Measurements from ENCODE around the gene RHBDD1. TPM values are rescaled to one million over a fixed set of nuclear protein-coding genes. Genes with fewer than 3 reads are reported as not detected.

Gene RHBDD1
- total RNA-seq, 1 donor from 2014 or later = 21.9 TPM

DNA sequence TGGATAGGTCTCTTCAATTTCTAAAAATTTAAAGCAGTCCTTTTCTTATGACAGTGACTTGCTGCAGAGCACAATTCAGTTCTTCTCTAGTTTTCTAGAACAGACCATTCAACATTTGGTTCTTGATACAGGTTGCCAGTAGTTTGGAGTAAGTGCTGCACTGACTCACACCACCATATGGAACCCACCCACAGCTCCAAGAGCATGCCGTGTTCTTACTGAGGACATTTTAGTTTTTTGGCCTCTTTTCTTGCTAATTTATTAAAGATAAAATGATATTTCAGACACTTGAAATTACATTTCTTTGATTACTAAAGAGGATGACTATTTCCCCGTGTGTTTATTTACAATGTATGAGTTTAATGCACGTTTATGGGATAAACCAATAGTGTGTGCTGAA is 208.1 kb downstream of the RHBDD1 start:
- no peak overlapping the region for H3K4me3 Mint-ChIP-seq (ENCODE audit: unreplicated experiment)
- no peaks in the 10 kb centered on the region for H3K9me3 Mint-ChIP-seq (ENCODE audit: unreplicated experiment)
- DNase-seq (ENCODE audit: low spot score) = no peak
- no peaks in the 10 kb centered on the region for H3K27me3 Mint-ChIP-seq (ENCODE audit: unreplicated experiment)
- H3K36me3 Mint-ChIP-seq (ENCODE audit: low read depth, unreplicated experiment) = no peaks in the 10 kb centered on the region
- TF ChIP-seq, protein P1, sequence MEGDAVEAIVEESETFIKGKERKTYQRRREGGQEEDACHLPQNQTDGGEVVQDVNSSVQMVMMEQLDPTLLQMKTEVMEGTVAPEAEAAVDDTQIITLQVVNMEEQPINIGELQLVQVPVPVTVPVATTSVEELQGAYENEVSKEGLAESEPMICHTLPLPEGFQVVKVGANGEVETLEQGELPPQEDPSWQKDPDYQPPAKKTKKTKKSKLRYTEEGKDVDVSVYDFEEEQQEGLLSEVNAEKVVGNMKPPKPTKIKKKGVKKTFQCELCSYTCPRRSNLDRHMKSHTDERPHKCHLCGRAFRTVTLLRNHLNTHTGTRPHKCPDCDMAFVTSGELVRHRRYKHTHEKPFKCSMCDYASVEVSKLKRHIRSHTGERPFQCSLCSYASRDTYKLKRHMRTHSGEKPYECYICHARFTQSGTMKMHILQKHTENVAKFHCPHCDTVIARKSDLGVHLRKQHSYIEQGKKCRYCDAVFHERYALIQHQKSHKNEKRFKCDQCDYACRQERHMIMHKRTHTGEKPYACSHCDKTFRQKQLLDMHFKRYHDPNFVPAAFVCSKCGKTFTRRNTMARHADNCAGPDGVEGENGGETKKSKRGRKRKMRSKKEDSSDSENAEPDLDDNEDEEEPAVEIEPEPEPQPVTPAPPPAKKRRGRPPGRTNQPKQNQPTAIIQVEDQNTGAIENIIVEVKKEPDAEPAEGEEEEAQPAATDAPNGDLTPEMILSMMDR (IDR thresholded peaks at IDR 0.05; ENCODE audit: unreplicated experiment) = no peak
- no peak overlapping the region for H3K27ac Mint-ChIP-seq (ENCODE audit: unreplicated experiment)
- H3K4me1 Mint-ChIP-seq (ENCODE audit: unreplicated experiment) = no peaks in the 10 kb centered on the region

Other genes starting within 250 kb of the RHBDD1 start
- gene IRS1, start 36.2 kb upstream of the RHBDD1 start, total RNA-seq (ENCODE audit: unreplicated experiment) = 0.72 TPM